ENCODE measurements around the gene GALNT2.

GALNT2 gene

GRCh38 chr1:230191855-230192254 is 124.8 kb downstream of the GALNT2 start:
- no peak overlapping the region for H3K14ac ChIP-seq (ENCODE audit: low read length)
- peaks cover 3 to 8% of the 10 kb centered on the region in 2 donors for H3K9me3 ChIP-seq (replicated peaks in 1 of 2; ENCODE audit: control insufficient read depth in 2 of 2, insufficient read depth in 1 of 2, low read depth in 1 of 2, low read length in 2 of 2)
- H2BK15ac ChIP-seq (ENCODE audit: low read length) = no peak overlapping the region
- H4K8ac ChIP-seq (ENCODE audit: low read depth, low read length) = no peak overlapping the region
- no peak overlapping the region for H3K27ac ChIP-seq (replicated peaks; ENCODE audit: low read length)
- peak overlapping the region; percentile 75 for H3K9ac ChIP-seq (ENCODE audit: low read depth, low read length, poor library complexity)
- H2BK5ac ChIP-seq (ENCODE audit: low read length) = no peak overlapping the region
- no peak overlapping the region for H2BK120ac ChIP-seq (ENCODE audit: low read depth, low read length)
- H3K27me3 ChIP-seq (ENCODE audit: control insufficient read depth in 3 of 3, insufficient read depth in 3 of 3, low read depth in 1 of 3, low read length in 3 of 3) = no peaks in the 10 kb centered on the region
- H3K79me1 ChIP-seq (ENCODE audit: low read depth, low read length) = peaks cover 1% of the 10 kb centered on the region
- no CpG with 5 or more reads among the region's 4 CpGs for WGBS, 2 donors (ENCODE audit: extremely low coverage in 2 of 2, insufficient read length in 2 of 2, insufficient replicate concordance in 1 of 2)
- H3K4me1 ChIP-seq (ENCODE audit: control insufficient read depth in 2 of 2, insufficient read depth in 1 of 2, low read depth in 1 of 2, low read length in 2 of 2) = peaks cover 0 to 2% of the 10 kb centered on the region in 2 donors
- no peak overlapping the region for H3K18ac ChIP-seq (ENCODE audit: low read length)
- no peak overlapping the region for H2AFZ ChIP-seq (ENCODE audit: low read length)
- H3K4me3 ChIP-seq (ENCODE audit: low read length in 2 of 2) = no peak overlapping the region
- H3K36me3 ChIP-seq (replicated peaks in 1 of 2; ENCODE audit: control insufficient read depth in 2 of 2, insufficient read depth in 2 of 2, low read length in 2 of 2) = peaks cover 0 to 5% of the 10 kb centered on the region in 2 donors
- H3K23ac ChIP-seq (ENCODE audit: low read depth, low read length, poor library complexity) = no peak overlapping the region
- H3K4ac ChIP-seq (ENCODE audit: low read length) = no peak overlapping the region
- H4K91ac ChIP-seq (ENCODE audit: low read depth, low read length, poor library complexity) = no peak overlapping the region
- H3K4me2 ChIP-seq (ENCODE audit: insufficient read depth, low read length, poor library complexity, severe bottlenecking) = no peak overlapping the region
- H2AK5ac ChIP-seq (ENCODE audit: low read depth, low read length) = no peak overlapping the region
- DNase-seq (ENCODE audit: low spot score) = no peak
- H2BK12ac ChIP-seq (ENCODE audit: low read length) = no peak overlapping the region

DNA sequence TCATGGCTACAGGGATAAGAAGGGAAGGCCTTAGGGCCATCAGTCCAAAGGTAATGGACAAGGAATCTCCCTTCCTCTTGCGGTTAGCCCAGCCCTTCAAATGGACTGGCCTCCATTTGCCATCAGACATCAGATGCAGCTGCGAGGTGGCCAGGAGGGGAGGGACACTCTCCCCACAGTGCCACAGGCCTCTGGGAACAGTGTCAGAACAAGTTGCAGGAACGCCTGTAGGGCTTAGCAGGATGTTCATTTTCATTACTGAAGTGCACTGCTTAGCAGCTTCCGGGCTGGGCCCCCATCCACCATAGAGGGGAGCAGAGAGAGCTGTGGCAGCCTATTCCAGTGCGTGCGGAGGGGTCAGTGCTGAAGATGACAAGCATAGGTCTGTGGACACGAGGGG is 127.5 kb downstream of the GALNT2 start:
- no peak for DNase-seq (ENCODE audit: low spot score)
- Histone ChIP-seq H3K9ac (ENCODE audit: low read depth, low read length, poor library complexity) (no peak overlapping the region), H2BK5ac (ENCODE audit: low read length) (no peak overlapping the region), H3K4me1 (ENCODE audit: control insufficient read depth in 2 of 2, insufficient read depth in 1 of 2, low read depth in 1 of 2, low read length in 2 of 2) (peaks cover 0 to 2% of the 10 kb centered on the region in 2 donors), H3K4ac (ENCODE audit: low read length) (no peak overlapping the region), H4K91ac (ENCODE audit: low read depth, low read length, poor library complexity) (no peak overlapping the region), H2BK12ac (ENCODE audit: low read length) (no peak overlapping the region), H3K27ac (replicated peaks; ENCODE audit: low read length) (no peak overlapping the region), H3K36me3 (replicated peaks in 1 of 2; ENCODE audit: control insufficient read depth in 2 of 2, insufficient read depth in 2 of 2, low read length in 2 of 2) (no peaks in the 10 kb centered on the region), H2BK120ac (ENCODE audit: low read depth, low read length) (no peak overlapping the region), H3K23ac (ENCODE audit: low read depth, low read length, poor library complexity) (no peak overlapping the region), H2AK5ac (ENCODE audit: low read depth, low read length) (no peak overlapping the region), H3K4me2 (ENCODE audit: insufficient read depth, low read length, poor library complexity, severe bottlenecking) (no peak overlapping the region), H4K8ac (ENCODE audit: low read depth, low read length) (no peak overlapping the region), H3K14ac (ENCODE audit: low read length) (no peak overlapping the region), H3K27me3 (ENCODE audit: control insufficient read depth in 3 of 3, insufficient read depth in 3 of 3, low read depth in 1 of 3, low read length in 3 of 3) (no peaks in the 10 kb centered on the region), H3K18ac (ENCODE audit: low read length) (no peak overlapping the region), H3K9me3 (replicated peaks in 1 of 2; ENCODE audit: control insufficient read depth in 2 of 2, insufficient read depth in 1 of 2, low read depth in 1 of 2, low read length in 2 of 2) (no peaks in the 10 kb centered on the region), H2AFZ (ENCODE audit: low read length) (no peak overlapping the region), H3K4me3 (ENCODE audit: low read length in 2 of 2) (no peak overlapping the region), H2BK15ac (ENCODE audit: low read length) (no peak overlapping the region), H3K79me1 (ENCODE audit: low read depth, low read length) (peaks cover 3% of the 10 kb centered on the region)
- WGBS, 2 donors (ENCODE audit: extremely low coverage in 2 of 2, insufficient read length in 2 of 2, insufficient replicate concordance in 1 of 2) = no CpG with 5 or more reads among the region's 7 CpGs

- H3K27ac ChIP-seq (replicated peaks; ENCODE audit: low read length) = no peak overlapping the region
- no peak overlapping the region for H2BK12ac ChIP-seq (ENCODE audit: low read length)
- H4K8ac ChIP-seq (ENCODE audit: low read depth, low read length) = no peak overlapping the region
Observed at GRCh38 chr1:230195199-230195598, 128.2 kb downstream of the GALNT2 start.

DNA sequence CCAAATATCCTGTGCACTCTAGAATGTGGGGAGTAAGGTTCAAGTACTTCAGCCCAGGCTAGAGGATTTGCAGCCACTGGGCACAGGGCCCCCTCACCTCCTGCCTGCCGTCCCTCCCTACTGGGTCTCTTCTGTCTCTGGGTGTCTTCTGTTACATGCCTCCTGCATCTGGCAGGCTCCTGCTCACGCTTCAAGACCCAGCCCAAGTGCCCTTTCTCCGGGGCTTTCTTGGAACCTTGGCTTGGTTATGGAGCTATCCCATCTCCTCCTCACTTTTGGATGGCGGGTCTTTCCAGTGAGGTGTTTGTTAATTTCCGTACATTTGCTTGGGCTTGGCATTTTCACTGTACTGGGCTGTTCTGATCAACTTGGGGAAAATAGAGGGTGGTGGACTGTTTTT is 129.0 kb downstream of the GALNT2 start:
- H2BK15ac ChIP-seq (ENCODE audit: low read length) = no peak overlapping the region
- peaks cover 3% of the 10 kb centered on the region for H3K79me1 ChIP-seq (ENCODE audit: low read depth, low read length)
- H3K14ac ChIP-seq (ENCODE audit: low read length) = no peak overlapping the region
- no peak overlapping the region for H4K8ac ChIP-seq (ENCODE audit: low read depth, low read length)
- no peak overlapping the region for H2BK12ac ChIP-seq (ENCODE audit: low read length)
- no peak for DNase-seq (ENCODE audit: low spot score)
- H2AFZ ChIP-seq (ENCODE audit: low read length) = no peak overlapping the region
- H3K27me3 ChIP-seq (ENCODE audit: control insufficient read depth in 3 of 3, insufficient read depth in 3 of 3, low read depth in 1 of 3, low read length in 3 of 3) = no peaks in the 10 kb centered on the region
- H3K4ac ChIP-seq (ENCODE audit: low read length) = no peak overlapping the region
- no peaks in the 10 kb centered on the region for H3K36me3 ChIP-seq (replicated peaks in 1 of 2; ENCODE audit: control insufficient read depth in 2 of 2, insufficient read depth in 2 of 2, low read length in 2 of 2)
- no peak overlapping the region for H3K4me2 ChIP-seq (ENCODE audit: insufficient read depth, low read length, poor library complexity, severe bottlenecking)
- peaks cover 0 to 6% of the 10 kb centered on the region in 2 donors for H3K4me1 ChIP-seq (ENCODE audit: control insufficient read depth in 2 of 2, insufficient read depth in 1 of 2, low read depth in 1 of 2, low read length in 2 of 2)
- no peaks in the 10 kb centered on the region for H3K9me3 ChIP-seq (replicated peaks in 1 of 2; ENCODE audit: control insufficient read depth in 2 of 2, insufficient read depth in 1 of 2, low read depth in 1 of 2, low read length in 2 of 2)
- H3K23ac ChIP-seq (ENCODE audit: low read depth, low read length, poor library complexity) = no peak overlapping the region
- no CpG with 5 or more reads among the region's 5 CpGs for WGBS, 2 donors (ENCODE audit: extremely low coverage in 2 of 2, insufficient read length in 2 of 2, insufficient replicate concordance in 1 of 2)
- H3K27ac ChIP-seq (replicated peaks; ENCODE audit: low read length) = no peak overlapping the region
- no peak overlapping the region for H2BK120ac ChIP-seq (ENCODE audit: low read depth, low read length)
- H3K4me3 ChIP-seq (ENCODE audit: low read length in 2 of 2) = no peak overlapping the region
- H4K91ac ChIP-seq (ENCODE audit: low read depth, low read length, poor library complexity) = no peak overlapping the region
- H2BK5ac ChIP-seq (ENCODE audit: low read length) = no peak overlapping the region
- no peak overlapping the region for H2AK5ac ChIP-seq (ENCODE audit: low read depth, low read length)
- no peak overlapping the region for H3K18ac ChIP-seq (ENCODE audit: low read length)
- no peak overlapping the region for H3K9ac ChIP-seq (ENCODE audit: low read depth, low read length, poor library complexity)

More at GRCh38 chr1:230195199-230195598, 128.2 kb downstream of the GALNT2 start:
- Histone ChIP-seq H3K23ac (ENCODE audit: low read depth, low read length, poor library complexity) (no peak overlapping the region), H2BK5ac (ENCODE audit: low read length) (no peak overlapping the region), H2AK5ac (ENCODE audit: low read depth, low read length) (no peak overlapping the region), H3K9ac (ENCODE audit: low read depth, low read length, poor library complexity) (no peak overlapping the region), H2BK120ac (ENCODE audit: low read depth, low read length) (no peak overlapping the region), H3K4me3 (ENCODE audit: low read length in 2 of 2) (no peak overlapping the region), H3K4ac (ENCODE audit: low read length) (no peak overlapping the region), H3K18ac (ENCODE audit: low read length) (no peak overlapping the region), H4K91ac (ENCODE audit: low read depth, low read length, poor library complexity) (no peak overlapping the region), H3K36me3 (replicated peaks in 1 of 2; ENCODE audit: control insufficient read depth in 2 of 2, insufficient read depth in 2 of 2, low read length in 2 of 2) (no peaks in the 10 kb centered on the region), H3K4me2 (ENCODE audit: insufficient read depth, low read length, poor library complexity, severe bottlenecking) (no peak overlapping the region), H3K4me1 (ENCODE audit: control insufficient read depth in 2 of 2, insufficient read depth in 1 of 2, low read depth in 1 of 2, low read length in 2 of 2) (peaks cover 0 to 2% of the 10 kb centered on the region in 2 donors), H2BK15ac (ENCODE audit: low read length) (no peak overlapping the region), H3K14ac (ENCODE audit: low read length) (peak overlapping the region; percentile 58), H3K9me3 (replicated peaks in 1 of 2; ENCODE audit: control insufficient read depth in 2 of 2, insufficient read depth in 1 of 2, low read depth in 1 of 2, low read length in 2 of 2) (no peaks in the 10 kb centered on the region), H3K27me3 (ENCODE audit: control insufficient read depth in 3 of 3, insufficient read depth in 3 of 3, low read depth in 1 of 3, low read length in 3 of 3) (no peaks in the 10 kb centered on the region), H2AFZ (ENCODE audit: low read length) (no peak overlapping the region), H3K79me1 (ENCODE audit: low read depth, low read length) (peaks cover 3% of the 10 kb centered on the region)
- WGBS, 2 donors (ENCODE audit: extremely low coverage in 2 of 2, insufficient read length in 2 of 2, insufficient replicate concordance in 1 of 2) = no CpG with 5 or more reads among the region's 3 CpGs
- DNase-seq (ENCODE audit: low spot score) = no peak

Measured in neuronal stem cell (in vitro differentiated cells).